ENCODE data around the gene TLR6.

TLR6 gene

GRCh38 chr4:38867478-38868058, 11.0 kb upstream of the TLR6 start, which contains the start of gene FAM114A1:
Gene FAM114A1, plus strand, starts transcription at chr4:38867806. Its CDS starts 10,273 bp downstream, at chr4:38878079.
- DNase-seq (ENCODE audit: low spot score), result peak; percentile 67

GRCh38 chr4:38866973-38867477, 10.4 kb upstream of the TLR6 start:
- DNase-seq (ENCODE audit: low spot score), result no peak

- no peak for DNase-seq (ENCODE audit: low spot score)
These were observed 8.8 kb upstream of the TLR6 start for GRCh38 chr4:38865445-38865844.

GRCh38 chr4:38861791-38862190, 5.2 kb upstream of the TLR6 start:
- DNase-seq (ENCODE audit: low spot score), result no peak

DNA sequence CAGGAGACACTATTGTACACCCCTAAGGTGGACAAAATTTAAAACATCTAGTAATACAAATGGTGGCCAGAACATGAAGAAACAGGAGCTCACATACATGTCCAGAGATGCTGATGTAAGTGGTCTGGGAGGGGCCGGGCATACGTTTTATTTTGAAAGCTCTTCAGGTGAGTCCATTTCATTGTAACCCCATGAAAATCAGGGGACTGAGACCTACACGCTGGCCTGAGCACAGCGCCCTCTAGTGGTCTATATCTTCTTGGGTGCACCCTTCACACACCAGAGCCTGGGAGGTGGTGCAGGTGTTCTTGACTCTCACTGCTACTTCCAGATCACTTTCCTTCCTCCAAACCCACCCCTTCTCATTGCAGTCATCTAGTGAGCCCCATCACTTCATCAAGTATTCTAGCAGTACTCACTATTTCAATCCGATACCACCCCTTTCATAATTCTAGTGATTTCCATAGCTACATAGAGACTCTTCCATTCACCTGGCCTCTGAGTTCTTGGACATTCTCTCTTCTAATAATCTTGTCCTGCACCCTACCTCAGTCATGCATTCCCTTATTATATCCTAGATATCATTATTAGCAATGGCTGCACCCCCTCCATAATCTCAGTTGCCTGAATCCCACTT, 4.3 kb upstream of the TLR6 start:
- no peak for DNase-seq (ENCODE audit: low spot score)

- DNase-seq (ENCODE audit: low spot score), result no peak
These were observed 2.9 kb upstream of the TLR6 start for GRCh38 chr4:38859501-38859900.

GRCh38 chr4:38858097-38858420, 1.4 kb upstream of the TLR6 start:
- DNase-seq (ENCODE audit: low spot score), result no peak

DNA sequence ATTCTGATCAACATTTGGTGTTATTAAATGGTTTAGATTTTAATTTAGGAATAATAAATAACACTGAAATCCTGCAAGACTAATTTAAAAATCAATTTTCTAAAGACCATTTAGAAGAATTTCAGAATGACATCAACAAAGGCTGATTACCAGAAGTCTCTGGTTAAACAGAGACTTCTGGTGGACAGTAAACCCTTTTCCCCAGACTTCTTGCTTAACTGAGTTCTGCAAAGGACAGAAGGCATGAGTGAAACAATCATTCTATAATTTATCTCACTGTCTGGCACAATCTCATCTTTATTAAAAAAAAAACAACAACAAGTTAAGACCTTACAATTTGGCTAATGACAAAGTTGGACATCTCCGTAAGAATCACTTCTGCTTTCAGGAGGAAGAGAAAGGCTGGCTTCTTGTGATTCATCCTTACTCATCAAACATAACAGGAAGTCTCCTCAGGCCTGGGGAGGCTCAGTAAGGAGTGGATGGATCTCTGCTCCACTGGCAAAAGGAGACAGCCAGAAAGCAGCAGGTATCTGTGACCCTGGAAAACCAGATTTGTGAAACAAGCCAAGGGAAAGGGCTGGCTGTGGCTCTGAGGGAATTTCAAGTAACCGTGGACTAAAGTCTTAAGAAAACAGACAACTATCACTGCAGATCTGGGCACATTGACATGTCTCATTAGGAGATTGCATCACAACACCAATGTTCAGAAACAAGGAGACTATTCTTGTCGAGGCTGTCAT, 908 bp upstream of the TLR6 start:
- peak; percentile 85 for DNase-seq (ENCODE audit: low spot score)

GRCh38 chr4:38856046-38856445, 571 bp downstream of the TLR6 start:
- DNase-seq (ENCODE audit: low spot score), result peak; percentile 34

- DNase-seq (ENCODE audit: low spot score), result no peak
These were observed 1.2 kb downstream of the TLR6 start for GRCh38 chr4:38855466-38855865.

- no peak for DNase-seq (ENCODE audit: low spot score)
These were observed 10.6 kb downstream of the TLR6 start for GRCh38 chr4:38846015-38846414.

GRCh38 chr4:38842994-38843393, 13.6 kb downstream of the TLR6 start:
- no peak for DNase-seq (ENCODE audit: low spot score)

DNA sequence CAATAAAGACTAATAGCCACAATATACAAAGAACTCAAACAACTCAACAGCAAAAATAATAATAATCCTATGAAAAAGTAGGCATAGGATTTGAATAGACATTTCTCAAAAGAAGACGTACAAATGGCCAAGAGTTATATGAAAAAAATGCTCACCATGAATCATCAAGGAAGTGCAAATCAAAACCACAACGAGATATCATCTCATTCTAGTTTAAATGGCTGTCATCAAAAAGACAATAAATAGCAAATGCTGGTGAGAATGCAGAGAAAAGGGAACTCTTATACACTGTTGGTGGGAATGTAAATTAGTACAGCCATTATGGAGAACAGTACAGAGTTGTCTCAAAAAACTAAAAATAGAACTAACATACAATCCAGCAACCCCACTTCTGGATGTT, 18.8 kb downstream of the TLR6 start:
- no peak for DNase-seq (ENCODE audit: low spot score)

DNA sequence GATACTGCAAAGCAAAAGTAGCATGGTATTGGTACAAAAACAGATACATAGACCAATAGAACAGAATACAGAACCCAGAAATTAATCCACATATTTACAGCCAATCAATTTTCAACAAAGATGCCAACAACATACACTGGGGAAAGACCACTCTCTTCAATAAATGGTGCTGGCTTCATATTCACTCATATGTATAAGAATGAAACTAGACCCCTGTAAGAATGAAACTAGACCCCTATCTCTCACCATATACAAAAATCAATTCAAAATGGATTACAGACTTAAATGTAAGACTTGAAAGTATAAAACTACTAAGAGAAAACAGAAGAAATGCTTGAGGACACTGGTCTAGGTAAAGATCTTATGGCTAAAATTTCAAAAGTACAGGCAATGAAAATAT, 19.3 kb downstream of the TLR6 start:
- DNase-seq (ENCODE audit: low spot score), result no peak

DNA sequence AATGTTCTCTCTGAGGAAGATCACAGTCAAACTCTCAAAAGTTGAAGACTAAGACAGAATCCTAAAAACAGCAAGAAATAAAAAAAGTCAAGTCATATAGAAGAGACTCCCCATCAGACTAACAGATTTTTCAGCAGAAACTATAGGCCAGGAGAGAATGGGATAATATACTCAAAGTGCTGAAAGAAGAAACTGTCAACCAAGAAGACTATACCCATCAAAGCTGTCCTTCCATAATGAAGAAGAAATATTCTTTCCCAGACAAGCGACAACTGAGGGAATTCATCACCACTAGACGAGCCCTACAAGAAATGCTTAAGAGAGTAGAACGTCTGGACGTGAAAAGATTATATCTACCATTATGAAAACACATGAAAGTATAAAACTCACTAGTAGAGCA, 22.0 kb downstream of the TLR6 start:
- DNase-seq (ENCODE audit: low spot score), result no peak

DNA sequence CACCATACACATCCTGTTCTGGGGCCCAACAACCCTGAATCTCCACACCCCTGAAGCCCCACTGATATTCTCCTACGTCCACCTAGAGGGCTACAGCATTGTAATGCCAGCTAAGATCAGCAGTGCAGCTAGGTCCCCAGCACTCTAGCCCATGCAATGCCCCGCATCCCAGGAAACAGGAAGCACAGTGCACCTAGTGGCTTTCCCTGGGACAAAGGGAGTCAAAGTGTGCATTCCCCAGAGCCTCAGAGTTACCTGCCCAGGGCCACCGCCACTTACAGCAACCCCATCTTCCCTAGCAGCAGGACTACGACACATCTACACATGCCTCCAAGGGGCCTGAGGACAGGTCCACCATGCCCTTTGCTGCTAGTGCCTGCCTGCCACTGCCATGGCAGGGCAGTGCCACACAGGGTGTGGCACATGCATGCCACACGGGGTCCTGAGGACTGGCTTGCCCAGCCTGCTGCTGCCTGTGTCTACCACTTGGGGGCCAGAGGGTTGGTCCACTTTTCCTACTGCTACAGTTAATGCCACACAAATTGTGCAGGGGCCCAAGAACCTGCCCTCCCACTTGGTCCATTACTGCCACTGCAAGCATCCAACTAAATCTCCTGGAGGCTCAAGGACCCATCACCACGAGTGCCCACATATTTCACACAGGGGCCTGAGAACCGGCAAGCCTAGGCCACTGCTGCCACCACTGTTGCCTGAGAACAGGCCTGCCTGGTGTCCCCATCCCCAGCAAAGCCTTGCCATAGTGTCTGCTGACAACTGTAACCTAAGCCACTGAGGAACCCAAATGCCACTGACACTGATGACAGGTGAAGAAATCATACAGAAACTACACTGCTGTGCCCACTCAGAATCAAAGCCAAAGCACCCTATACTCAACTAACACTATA, 23.7 kb downstream of the TLR6 start:
- DNase-seq (ENCODE audit: low spot score), result no peak

DNA sequence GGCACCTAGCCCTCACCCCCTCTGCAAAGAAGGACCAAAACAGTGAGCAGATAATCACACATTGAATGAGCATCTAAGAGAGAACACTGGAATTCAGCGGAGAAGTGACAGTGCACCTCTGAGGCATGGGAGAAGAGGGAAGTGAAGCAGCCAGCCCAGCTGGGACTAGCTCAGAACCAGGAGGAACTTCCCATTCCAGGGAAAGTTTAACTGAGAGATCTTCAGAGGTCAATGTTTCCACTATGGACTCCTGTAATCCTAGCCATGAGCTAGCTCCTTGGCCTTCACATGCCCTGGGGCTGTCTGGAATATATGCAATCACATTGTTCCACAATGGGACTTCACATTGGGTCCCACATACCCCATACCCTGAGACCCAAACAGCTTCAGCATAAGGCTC, 24.4 kb downstream of the TLR6 start:
- DNase-seq (ENCODE audit: low spot score), result no peak

DNA sequence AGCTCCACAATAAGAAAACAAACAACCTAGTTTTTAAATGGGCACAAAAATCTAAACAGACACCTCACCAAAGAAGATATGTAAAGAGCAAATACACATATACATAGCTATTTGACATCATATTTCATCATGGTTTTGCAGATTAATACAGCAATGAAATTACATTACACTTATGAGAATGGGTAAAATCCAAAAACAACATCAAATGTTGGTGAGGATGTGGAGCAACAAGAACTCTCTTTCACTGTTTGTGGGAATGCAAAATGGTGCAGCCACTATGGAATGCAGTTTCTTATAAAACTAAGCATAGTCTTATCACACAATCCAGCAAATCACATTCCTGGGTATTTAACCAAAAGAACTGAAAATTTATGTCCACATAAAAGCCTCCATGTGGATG, 25.0 kb downstream of the TLR6 start:
- no peak for DNase-seq (ENCODE audit: low spot score)

- DNase-seq (ENCODE audit: low spot score), result no peak
These were observed 27.4 kb downstream of the TLR6 start for GRCh38 chr4:38829237-38829636.

DNA sequence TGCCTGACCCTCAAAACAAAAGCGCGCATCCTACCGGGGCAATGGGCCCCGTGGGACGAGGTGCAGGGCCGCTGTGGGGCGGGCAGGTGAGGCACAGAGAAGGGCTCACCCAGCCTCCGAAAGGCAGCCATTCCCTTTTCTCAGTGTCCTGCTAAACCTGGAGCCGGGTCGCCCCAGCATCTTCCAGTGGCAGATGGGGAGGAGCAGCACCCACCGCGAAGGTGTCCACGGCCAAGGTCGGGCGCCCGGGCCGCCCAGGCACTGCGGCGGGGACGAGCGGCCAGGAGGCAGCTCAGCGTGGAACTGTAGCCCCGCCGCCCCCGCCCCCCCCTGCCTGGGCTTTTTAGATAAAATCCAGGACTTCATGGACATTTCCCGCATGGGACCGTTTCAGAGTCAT, 32.9 kb downstream of the TLR6 start:
- no peak for DNase-seq (ENCODE audit: low spot score)

DNA sequence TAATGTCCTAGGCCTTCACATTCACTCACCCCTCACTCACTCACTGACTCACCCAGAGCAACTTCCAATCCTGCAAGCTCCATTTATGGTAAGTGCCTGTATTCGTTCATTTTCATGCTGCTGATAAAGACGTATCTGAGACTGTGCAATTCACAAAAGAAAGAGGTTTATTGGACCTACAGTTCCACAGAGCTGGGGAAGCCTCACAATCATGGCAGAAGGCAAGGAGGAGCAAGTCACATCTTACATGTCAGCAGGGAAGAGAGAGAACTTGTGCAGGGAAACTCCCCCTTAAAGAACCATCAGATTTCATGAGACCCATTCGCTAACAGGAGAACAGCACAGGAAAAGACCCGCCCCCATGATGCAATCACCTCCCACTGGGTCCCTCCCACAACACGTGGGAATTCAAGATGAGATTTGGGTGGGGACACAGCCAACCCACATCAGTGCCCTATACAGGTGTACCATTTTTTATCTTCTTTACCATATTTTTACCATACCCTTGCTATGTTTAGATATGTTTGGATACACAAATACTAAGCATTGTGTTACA, 33.8 kb downstream of the TLR6 start:
- no peak for DNase-seq (ENCODE audit: low spot score)

DNA sequence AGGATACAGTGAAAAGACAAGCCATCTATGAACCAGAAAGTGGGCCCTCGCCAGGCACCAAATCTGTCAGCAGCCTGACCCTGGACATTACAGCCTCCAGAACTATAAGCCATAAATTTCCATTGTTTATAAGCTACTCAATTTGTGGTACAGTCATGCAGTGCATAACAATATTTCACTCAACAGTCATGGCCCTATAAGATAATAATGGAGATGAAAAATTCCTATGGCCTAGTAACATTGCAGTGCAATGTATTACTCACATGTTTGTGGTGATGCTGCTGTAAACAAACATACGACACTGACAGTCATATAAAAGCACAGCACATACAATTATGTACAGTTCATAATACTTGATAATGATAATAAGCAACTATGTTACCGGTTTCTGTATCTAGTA, 34.9 kb downstream of the TLR6 start:
- DNase-seq (ENCODE audit: low spot score), result no peak

All from pons (tissue), 1 donor.